HG03095 (cell line): ENCODE results near the gene CCDC12.

Experiments
- ATAC-seq: cut with Tn5 transposase; IDR thresholded peaks from one replicate; pipeline ENCODE4 v1.9.1; 2021; ENCODE audit warnings: moderate library complexity; ENCODE audit not compliant: unreplicated experiment

Gene CCDC12

DNA sequence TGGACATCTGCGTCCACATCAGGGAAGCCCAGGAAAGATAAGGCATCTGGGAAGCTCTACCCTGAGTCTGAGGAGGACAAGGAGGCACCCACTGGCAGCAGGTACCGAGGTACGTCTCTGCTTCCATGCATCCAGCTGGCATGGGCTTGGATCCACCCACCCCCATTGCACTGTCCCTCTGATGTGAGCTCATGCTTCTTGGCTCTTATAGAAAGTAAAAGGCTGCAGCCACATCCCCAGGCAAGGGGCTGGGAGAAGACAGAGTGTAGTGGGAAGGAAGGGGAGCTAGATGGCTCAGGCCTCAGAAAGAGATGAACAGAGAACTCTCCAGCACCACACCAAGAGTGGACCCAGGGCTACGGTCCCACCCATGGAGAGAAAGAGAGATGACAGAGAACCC lies 80.8 kb downstream of the CCDC12 start:
- no peak for ATAC-seq

DNA sequence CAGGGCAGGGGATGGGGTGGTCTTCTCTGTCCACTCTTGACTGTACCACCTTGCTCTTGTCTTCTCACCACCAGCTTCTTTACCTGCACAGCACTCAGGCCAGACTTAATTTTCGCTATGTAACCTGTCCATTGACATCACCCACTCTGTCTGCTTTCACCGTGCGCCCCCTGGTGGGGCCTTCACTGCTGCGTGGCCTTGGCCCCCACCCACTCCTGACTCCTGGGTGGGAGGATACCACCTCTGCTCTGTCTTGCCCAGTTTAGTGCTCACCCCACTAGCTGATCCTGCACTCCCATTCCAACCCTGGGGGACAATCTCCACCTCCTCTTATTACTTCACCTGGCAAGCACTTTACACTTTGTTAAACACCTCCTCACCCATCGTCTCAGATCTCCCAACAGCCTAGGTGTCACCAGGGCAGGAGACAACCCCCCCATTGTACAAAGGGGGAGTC lies 81.3 kb downstream of the CCDC12 start:
- ATAC-seq = no peak

DNA sequence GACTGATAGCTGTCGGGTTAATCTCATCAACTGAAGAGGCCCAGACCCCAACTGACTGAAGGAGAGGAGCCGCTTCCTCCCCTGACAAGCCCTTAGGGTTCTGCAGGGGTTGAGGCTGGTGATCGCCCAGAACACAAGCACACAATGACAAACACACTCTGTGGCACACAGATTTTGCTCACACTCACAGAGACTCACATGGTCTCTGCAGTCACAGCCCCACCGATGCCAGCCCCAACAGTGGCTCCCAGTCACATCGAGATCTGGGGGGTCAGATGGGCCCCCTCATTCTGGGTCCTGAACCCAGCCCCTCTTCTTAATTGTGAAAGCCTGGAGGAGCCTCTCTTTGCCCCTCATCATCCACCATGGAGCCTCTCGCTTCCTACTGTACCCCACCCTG lies 82.3 kb downstream of the CCDC12 start:
- no peak for ATAC-seq

DNA sequence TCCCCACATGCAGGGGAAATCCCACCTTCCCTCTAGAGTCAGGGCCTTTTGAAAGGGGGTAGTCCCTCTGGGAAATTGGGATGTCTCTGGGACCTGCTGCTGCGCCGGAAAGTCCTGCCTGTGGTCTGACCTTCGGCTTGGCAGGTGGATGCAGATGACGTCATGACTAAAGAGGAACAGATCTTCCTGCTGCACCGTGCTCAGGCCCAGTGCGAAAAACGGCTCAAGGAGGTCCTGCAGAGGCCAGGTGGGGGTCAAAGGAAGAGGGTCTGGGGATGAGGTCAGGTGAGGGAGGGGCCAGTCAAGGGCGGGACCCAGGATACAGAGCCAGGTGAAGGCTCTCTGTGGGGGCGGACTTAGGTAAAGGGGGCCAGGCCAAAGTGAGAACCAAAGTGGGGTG lies 82.8 kb downstream of the CCDC12 start:
- ATAC-seq = no peak

DNA sequence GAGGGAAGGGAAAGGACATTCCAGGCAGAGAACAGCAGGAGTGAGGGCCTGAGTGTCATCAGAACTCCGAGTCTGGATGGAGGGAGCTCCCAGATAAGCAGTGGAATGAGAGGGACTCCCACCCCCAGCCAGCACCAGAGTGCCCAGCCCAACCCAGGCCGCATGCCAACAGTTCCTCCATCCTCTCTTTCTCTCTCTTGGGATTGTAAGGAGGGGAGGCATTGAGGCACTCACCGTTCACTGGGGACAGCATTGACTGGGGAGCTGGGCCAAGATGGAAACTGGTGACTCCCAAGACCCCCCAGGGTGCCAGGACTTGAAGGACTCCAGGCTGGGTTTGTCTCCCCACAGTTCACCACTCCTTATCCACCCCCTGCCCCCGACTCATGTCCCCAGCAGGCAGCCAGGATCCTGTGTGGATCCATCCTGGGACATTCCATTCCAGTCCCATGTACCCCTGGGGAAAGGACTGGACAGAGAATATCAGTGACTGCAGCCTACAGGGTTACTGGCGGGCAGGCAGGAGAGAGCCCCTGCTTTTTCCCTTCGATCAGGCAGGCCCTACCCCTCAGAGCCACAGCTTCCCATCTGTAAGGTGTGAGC lies 83.3 kb downstream of the CCDC12 start:
- ATAC-seq = no peak

DNA sequence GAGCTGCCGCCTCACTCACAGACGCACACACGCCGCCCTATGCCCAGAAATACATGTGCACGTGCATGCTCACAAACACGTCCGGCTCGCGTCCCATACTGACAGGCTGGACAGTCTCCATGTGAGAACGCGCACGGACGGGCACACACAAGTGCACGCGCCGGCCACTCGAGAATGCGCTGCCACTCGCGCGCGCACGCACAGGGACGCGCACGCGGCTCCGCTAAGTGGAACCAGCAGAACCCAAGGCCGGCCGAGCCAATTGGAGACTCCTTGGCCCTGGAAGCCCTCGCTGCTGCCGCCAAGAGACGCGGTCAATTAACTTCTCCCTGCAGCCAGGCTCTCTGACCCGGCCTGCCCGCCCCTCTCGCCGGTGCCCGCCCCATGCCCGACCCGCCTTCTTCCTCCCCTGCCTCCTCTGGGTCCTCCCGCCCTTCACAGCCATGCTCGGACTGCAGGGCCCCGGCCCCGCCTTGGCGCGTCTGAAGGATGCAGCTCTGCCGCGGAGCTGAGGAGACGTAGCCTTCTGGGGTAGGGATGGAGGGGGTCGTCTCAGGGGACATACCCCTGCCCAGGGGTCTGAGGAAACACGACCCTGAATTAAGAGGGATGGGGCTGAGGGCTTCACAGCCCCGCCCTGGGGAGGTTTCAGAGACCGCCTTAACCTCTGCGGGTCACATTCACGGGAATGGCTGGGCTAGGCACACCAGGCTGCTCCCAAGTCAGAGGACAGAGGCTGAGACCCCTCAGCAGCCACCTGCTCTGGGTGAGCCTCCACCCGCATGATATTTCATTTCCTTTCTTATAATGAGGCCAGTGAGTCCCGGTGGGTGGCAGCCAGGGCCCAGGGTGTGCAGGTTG lies 84.0 kb downstream of the CCDC12 start:
- ATAC-seq = no peak

DNA sequence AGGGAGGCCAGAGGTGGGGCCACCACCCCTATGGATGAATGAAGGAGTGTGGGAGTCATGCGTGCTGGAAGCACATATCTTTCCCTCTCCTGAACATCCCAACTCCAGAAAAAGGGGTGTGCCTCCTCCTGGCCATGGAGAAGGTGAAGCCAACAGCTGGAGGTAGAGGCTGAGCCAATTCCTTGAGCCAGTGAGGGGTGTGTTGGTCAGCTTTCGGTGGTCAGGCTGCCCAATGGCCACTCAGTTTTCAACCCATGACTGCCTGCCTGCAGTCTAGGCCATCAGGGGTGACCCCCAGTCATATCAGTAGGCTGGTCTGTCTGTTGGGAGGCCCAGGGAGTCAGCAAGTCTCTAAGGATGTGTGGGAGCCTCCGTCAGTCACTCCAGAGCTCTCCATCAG lies 85.4 kb downstream of the CCDC12 start:
- ATAC-seq = no peak

DNA sequence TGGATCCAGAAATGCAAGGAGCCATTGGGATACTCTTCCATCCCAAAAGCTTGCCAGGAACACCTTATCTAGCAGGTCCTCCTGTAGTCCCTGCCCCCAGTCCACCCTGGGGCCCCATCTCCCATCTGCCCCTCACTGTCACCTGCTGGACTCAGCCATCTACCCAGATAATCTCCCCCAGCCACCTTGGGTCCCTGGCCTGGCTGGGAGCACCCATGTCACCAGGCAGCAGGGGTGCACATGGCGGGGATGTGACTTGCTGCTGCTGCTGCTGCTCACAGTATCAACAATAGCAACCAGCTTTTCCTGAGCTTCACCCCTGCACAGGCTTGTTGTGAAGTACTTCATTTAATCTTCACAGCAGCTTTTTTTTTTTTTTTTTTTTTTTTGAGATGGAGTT lies 86.4 kb downstream of the CCDC12 start:
- ATAC-seq = no peak

DNA sequence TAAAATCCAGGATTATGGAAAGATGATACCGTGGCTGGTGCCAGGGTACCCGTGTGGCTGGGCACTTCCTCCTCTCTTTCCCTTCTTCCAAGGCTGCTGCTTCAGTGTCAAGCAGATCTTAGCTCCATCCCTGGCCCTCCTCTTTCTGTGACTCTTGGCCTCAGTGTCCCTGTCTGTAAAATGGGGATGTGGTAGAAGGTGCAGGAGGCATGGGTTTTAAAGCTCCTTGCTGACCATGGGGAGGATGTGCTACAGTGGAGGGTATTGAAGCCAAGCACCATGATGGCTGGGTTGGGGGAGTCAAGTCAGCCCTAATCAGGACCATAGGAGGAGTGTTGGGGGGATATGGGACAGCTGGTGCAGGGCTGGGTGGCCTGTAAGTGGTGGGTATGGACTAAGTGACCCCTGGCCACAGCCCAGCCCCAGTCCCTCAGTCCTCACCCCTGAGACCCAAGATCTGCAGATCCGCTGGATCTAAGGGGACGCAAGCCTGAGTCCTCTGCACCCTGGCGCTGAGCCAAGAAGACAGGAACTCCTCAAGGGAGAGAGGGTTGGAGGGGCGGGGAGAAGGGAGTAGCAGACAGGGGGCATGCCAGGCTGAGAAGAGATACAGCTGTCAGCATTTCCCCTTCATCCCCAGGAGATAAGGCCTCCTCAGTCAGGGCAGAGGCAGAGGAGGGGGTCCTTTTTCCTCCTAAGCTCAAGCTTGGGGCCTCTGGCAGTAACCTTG lies 87.0 kb downstream of the CCDC12 start:
- ATAC-seq = no peak

DNA sequence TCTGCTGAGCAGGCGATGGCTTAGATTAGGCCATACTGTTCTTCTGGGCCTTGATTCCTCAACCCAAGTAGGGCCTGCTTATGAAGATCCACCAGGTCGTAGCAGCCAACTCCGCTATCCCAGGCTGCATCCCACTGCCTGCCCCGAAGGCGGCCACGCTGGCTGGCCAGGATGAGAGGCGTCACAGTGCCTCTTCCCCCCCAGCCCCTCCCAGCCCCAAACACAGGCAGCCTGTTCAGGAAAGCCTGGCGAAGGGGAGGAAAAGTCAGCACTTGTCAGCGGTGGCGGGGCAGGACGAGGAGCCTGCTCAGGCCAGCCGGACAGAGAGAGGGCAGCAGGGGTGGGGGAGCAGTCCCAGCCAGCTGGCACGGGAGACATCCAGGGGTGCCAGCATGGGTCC lies 87.8 kb downstream of the CCDC12 start:
- no peak for ATAC-seq

DNA sequence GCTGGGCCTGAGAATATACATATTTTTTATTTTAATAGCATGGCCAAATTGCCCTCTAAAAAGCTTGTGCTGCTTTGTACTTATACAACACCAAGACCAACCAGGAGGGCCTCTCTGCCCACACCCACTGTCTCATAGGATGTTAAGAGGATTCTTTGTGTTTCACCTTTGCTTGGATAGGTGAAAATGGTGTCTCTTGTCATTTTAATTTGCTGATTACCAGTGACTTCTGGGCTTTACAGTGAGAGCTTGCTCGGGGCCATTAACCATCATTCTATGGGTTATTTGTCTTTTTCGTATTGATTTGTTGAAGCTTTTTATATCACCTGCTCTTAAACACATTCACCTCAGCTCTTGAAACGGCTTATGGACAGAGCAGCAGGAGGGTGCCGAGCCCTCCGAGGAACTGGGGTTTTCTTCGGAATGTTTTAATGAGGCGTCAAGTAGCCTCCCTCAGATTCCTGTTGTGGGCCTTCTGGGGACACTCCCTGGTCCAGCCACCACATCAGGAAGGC lies 88.5 kb downstream of the CCDC12 start:
- ATAC-seq = no peak

DNA sequence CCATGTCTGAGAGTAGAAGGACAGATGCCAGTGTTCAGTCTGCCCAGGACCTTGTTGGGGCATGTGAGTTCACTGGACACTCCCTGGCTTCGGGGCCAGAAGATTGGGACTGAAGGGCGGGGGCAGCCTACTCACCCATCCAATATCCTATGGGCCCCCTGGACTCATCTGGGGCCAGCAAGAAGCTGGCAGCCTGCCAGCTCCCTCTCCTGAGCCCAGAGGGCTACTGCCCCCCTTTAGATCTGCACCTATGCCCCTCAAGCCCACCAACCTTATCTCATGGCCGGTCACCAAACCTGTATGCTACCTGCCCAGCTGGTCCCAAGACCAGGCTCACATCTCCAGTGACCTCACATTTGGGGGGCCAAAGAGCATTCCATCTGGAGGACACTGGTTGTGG lies 90.9 kb downstream of the CCDC12 start:
- no peak for ATAC-seq

DNA sequence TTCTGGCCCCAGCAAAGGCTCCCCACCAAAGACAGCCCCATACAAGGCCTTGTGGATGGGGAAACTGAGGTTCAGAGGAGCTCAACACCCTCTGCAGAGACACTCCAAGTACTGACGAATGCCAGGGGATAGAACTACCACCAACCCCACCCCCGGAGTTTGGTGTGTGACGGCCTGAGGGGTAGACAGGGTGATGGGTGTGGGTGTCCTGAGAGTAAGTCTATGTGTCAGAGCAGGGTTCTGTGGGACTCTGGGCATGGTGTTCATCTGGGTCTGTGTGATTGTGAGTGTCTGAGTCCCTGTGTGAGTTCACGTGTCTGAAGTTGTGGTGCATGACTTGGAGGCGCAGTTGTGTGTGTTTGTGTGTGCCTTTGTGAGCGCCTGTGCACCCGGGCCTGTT lies 91.6 kb downstream of the CCDC12 start:
- no peak for ATAC-seq

DNA sequence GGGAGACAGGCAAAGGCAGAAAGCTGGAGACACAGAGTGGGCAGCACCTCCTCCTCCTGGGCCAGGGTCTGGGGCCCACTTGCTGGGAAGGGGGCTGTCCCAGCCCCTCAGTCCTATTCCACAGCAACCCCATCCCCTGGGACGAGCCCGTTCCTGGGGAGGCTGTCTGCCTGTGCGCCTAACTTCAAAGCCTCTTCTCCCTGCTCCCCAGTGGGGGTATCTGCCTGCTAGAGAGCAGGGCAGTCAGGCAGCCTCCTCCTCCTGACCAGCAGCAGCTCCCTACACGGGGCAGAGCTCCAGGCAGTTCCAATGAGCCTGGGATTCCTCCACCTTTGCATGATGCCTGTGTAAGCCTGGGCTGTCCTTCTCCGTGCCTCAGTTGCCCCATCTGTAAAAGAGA lies 92.1 kb downstream of the CCDC12 start:
- no peak for ATAC-seq

DNA sequence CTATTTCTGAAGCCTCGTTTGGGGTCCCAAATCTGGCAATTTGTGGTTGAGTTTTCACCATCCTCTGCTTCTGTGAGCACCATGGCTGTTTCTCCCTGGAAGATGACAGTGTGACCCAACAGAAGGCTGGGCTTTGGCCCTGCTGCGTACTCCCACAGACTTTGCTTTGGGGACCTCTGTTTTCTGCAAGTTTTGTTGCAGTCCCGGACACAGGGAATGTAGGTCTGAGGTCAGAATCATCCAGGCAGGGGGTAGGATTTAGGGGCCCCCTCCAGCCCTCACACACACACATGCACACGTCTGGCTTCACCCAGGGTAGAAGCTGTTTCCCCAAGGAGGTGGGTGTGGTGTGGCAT lies 92.7 kb downstream of the CCDC12 start:
- ATAC-seq = no peak

DNA sequence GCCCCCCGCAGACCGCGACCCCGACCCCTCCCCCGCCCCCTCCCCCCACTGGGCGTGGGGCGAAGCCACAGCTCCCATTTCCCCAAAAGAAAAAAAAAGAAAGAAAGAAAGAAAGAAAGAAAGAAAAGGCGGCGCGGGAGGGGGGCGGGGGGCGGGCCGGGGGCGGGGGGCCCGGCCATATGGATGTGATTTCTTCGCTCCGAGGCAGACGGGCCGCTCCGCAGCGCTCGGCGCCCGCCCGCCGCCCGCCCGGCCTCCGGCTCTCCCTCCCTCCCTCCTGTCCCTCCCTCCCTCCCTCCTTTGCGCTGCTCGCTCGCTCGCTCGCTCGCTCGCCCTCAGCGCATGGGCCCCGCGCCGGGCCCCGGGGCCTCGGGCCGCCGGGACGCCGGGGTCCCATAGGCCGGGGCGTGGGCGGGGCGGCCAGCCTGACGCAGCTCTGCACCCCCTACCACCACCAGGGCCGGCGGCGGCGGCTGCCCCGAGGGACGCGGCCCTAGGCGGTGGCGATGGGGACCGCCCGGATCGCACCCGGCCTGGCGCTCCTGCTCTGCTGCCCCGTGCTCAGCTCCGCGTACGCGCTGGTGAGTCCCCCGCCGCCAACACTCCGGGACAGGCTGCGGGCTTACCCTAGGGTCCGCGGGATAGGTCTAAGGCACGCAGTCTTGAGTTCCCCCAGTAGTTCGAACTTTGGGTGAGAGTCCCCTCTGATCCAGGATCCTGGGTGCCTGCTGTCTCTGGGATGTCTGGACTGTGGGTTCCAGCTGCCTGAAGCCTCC lies 93.3 kb downstream of the CCDC12 start:
- ATAC-seq = no peak

DNA sequence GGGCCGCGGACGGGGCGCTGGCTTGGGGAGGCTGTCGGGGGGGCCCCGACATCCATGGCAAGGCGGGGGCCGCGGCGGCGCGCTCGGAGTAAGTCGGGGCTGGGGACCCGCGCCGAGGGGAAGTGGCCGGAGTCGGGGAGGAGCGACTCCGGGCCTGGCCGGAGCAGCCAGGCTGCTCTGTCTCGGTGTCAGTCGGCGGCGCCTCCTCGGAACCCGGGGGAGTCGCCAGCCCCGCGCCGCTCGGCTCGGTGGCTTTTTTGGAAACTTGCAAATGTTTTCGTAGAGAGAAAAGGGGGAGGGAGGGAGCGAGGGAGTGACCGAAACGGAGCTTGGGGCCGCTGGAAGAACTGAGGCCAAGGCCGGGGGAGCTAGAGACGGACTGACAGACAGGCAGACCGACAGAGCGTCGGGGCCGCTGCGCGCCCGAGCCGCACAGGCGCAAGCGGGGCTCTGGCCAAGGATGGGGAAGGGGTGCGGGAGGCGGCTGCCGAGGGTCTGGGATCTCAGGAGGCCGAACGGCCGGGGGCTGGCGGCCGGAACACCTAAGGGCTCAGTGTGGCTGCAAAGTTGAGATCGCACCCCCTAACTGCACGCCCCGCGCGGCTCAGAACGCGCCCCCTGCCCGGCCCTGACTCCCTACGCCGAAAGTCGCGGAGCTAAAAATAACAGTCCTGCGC lies 94.0 kb downstream of the CCDC12 start:
- ATAC-seq = no peak

DNA sequence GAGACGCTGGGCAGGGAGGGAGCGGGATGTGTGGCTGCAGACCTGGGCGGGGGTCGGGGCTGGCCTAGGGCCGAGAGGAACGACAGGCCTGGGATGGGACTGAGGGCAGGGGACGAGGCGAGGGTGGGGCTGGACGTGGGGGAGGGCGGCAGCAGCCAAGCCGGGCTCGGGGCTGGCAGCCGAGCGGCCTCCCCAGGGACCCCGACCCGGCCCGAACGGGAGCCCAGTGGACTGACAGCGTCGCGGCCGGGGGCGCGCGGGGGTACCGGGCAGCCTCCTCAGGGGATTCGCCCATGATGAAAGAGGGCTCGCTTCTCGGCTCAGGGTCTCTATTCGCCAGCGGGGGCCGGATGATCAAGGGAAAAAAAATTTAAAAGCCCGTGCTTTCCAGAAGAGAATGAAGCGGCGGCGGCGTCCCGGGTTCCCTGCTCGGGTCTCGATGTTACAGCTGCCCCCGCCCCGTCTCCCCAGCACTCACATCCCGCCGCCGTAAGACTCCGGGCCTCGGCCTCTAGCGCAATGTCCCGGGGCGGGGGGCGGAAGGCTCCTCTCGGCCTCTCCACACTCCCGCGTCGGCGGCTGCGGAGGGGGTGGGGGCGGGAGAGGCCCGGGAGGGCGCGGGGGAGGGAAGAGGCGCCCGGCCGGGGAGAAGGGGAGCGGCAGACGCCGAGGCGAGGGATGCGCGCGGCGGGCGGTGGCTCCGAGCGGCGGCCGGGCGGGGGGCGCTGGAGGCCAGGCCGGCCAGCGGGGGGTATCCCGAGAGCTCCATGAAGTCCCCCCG lies 94.8 kb downstream of the CCDC12 start:
- no peak for ATAC-seq

DNA sequence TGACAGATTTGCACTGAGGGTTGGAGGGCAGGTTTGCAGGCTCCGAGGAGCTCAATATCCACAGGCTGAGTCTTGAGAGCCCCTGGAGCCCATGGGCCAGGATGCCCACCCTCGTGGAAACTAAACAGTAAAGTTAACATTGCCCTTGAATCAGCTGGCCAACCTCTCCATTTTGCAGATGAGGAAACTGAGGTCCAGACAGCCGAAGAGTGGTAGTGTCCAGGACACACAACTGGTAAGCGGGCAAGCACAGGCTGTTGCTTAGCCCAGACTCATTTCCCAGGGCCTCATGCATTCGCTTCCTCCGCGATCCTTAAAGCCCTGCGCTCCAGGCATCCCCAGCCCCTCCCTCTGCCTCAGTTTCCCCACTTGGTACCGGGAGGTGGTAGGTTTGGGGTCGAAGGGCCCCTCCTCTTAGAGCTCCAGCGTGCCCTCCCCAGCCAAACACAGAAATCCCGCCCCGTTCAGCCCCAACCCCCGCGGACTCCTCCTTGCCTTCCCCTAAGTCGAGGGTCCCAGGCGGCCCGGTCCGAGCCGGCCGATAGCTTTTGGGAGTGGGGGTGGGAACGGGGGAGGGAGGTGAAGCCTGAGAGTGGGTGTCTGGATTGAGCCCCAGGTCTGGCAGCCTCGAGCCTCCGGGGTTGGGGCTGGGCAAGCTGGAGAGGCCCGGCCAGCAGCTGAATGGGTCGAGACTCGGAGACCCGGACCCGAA lies 95.5 kb downstream of the CCDC12 start:
- ATAC-seq = no peak
